ENCODE results near the gene NUMA1.

Gene NUMA1

DNA sequence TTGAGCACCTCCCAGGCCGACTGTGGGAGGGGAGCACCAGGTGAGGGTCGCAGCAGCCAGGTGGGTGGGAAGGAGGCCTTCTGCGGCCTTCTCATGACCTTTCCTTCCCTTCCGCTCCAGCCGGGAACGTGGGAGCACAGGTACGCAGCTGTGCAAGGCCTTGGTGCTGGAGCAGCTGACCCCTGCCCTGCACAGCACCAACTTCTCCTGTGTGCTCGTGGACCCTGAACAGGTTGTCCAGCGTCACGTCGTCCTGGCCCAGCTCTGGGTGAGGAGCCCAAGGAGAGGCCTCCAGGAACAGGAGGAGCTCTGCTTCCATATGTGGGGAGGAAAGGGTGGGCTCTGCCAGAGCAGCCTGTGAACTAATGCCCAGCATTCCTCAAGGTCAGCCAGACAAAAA, 79.1 kb downstream of the NUMA1 start:
- no peak overlapping the region for H3K4me3 ChIP-seq (ENCODE audit: low read depth, low read length)
- peaks cover 63% of the 10 kb centered on the region for H3K36me3 ChIP-seq (replicated peaks)
- no peak overlapping the region for H3K27ac ChIP-seq
- TF ChIP-seq, protein P1, sequence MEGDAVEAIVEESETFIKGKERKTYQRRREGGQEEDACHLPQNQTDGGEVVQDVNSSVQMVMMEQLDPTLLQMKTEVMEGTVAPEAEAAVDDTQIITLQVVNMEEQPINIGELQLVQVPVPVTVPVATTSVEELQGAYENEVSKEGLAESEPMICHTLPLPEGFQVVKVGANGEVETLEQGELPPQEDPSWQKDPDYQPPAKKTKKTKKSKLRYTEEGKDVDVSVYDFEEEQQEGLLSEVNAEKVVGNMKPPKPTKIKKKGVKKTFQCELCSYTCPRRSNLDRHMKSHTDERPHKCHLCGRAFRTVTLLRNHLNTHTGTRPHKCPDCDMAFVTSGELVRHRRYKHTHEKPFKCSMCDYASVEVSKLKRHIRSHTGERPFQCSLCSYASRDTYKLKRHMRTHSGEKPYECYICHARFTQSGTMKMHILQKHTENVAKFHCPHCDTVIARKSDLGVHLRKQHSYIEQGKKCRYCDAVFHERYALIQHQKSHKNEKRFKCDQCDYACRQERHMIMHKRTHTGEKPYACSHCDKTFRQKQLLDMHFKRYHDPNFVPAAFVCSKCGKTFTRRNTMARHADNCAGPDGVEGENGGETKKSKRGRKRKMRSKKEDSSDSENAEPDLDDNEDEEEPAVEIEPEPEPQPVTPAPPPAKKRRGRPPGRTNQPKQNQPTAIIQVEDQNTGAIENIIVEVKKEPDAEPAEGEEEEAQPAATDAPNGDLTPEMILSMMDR (IDR thresholded peaks at IDR 0.05; ENCODE audit: low read depth, low read length, missing control alignments) = no peak
- DNase-seq = no peak
- no peaks in the 10 kb centered on the region for H3K27me3 ChIP-seq (replicated peaks)
- in situ Hi-C loops (cut with HindIII; ENCODE audit: low pct_ligation_motif_present, low sequenced_read_pairs) = no loop called here

DNA sequence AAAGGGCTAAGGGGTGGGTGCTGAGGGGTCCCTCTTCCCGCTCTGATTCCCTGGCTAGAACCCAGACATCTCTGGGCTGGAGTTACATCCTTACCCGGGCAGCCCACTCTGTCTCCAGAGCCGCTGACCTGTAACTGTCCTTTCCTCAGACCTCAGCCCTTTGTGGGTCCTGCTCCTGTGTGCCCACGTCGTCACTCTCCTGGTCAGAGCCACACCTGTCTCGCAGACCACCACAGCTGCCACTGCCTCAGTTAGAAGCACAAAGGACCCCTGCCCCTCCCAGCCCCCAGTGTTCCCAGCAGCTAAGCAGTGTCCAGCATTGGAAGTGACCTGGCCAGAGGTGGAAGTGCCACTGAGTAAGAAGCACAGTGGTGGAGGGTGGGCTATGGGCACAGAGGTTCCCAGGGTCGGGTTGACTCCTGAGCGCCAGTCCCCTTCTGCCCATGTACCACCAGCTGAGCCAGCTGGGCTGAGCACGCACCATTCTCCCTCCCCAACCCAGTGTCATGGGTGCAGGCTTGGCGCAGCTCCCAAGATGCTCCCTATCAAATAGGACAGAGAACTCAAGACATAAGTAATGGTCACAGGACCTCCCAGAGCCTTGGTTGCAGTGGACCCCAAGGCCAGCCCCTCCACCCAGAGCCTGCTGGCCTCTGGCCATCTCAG, 80.0 kb downstream of the NUMA1 start:
- no peak overlapping the region for H3K27ac ChIP-seq
- TF ChIP-seq, protein P1 (IDR thresholded peaks at IDR 0.05; ENCODE audit: low read depth, low read length, missing control alignments) = no peak
- H3K4me3 ChIP-seq (ENCODE audit: low read depth, low read length) = no peak overlapping the region
- no peak for DNase-seq
- H3K27me3 ChIP-seq (replicated peaks) = no peaks in the 10 kb centered on the region
- in situ Hi-C loops (cut with HindIII; ENCODE audit: low pct_ligation_motif_present, low sequenced_read_pairs) = no loop called here
- peaks cover 62% of the 10 kb centered on the region for H3K36me3 ChIP-seq (replicated peaks)

DNA sequence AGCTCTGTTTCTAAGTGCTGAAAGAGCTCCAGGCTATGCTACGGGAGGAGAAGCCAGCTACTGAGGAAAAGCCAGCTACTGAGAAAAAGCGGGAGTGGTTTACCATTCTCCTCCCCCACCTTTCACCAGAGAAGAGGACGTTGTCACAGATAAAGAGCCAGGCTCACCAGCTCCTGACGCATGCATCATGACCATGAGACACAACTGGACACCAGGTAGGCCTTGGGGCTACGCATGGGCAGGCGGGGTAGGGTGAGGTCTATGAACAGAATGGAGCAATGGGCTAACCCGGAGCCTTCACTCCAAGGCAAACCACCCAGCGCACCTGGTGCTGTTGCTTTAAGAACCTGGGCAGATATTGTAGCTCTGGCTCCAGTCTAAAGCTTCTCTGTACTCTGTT, 80.5 kb downstream of the NUMA1 start:
- no peak overlapping the region for H3K4me3 ChIP-seq (ENCODE audit: low read depth, low read length)
- in situ Hi-C loops (cut with HindIII; ENCODE audit: low pct_ligation_motif_present, low sequenced_read_pairs) = no loop called here
- TF ChIP-seq, protein P1 (IDR thresholded peaks at IDR 0.05; ENCODE audit: low read depth, low read length, missing control alignments) = no peak
- no peaks in the 10 kb centered on the region for H3K27me3 ChIP-seq (replicated peaks)
- DNase-seq = no peak
- peaks cover 57% of the 10 kb centered on the region for H3K36me3 ChIP-seq (replicated peaks)
- no peak overlapping the region for H3K27ac ChIP-seq

DNA sequence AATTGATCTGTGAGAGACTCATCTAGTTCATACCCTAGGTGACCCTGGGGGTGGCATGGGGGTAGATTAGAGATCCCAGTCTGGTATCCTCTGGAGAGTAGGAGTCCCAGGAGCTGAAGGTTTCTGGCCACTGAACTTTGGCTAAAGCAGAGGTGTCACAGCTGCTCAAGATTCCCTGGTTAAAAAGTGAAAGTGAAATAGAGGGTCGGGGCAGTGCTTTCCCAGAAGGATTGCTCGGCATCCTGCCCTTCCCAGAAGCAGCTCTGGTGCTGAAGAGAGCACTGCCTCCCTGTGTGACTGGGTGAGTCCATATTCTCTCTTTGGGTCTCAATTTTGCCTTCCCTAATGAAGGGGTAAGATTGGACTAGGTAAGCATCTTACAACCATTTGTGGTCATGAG, 81.0 kb downstream of the NUMA1 start:
- Histone ChIP-seq H3K27me3 (replicated peaks) (no peaks in the 10 kb centered on the region), H3K36me3 (replicated peaks) (peaks cover 55% of the 10 kb centered on the region), H3K4me3 (ENCODE audit: low read depth, low read length) (no peak overlapping the region), H3K27ac (no peak overlapping the region)
- DNase-seq = no peak
- in situ Hi-C loops (cut with HindIII; ENCODE audit: low pct_ligation_motif_present, low sequenced_read_pairs) = no loop called here
- TF ChIP-seq, protein P1 (IDR thresholded peaks at IDR 0.05; ENCODE audit: low read depth, low read length, missing control alignments) = no peak

DNA sequence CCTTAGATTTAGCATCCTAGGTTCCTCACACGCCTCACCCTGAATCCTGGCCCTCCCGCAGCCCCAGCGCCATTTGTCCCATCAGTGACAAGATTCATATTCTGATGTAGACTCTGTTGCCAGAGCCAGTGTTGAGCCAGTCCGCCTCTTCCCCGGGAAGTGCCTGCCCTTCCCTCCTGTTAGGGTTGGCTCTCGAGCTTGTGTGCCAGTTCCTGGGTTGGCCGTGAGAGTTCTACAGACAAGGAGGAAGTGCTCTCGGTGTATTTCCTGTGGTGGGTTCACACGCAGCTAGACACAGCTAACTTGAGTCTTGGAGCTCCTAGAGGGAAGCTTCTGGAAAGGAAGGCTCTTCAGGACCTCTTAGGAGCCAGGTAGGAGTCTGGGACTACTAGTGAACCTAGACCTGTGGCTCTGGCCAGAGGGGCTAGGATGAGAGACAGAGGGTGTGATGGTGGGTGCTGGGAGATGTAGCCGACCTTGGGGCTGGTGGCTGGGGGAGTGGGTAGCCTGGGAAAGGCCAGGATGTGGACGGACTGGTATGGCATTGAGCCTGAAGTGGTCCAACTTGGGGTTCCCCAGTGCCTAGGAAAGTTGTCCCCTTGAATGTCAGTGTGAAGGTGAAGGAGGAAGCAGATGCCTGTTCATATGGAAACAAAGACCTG, 81.6 kb downstream of the NUMA1 start, which contains the start of gene IL18BP:
Gene IL18BP, plus strand, starts transcription at position 261 of the 662 bp plus-strand sequence. CDS start 1,076 bp downstream, outside the sequence.
- in situ Hi-C loops (cut with HindIII; ENCODE audit: low pct_ligation_motif_present, low sequenced_read_pairs) = no loop called here
- peaks cover 49% of the 10 kb centered on the region for H3K36me3 ChIP-seq (replicated peaks)
- no peak for DNase-seq
- H3K27me3 ChIP-seq (replicated peaks) = no peaks in the 10 kb centered on the region
- H3K4me3 ChIP-seq (ENCODE audit: low read depth, low read length) = no peak within 1 kb of the TSS
- H3K27ac ChIP-seq = no peak within 1 kb of the TSS
- TF ChIP-seq, protein P1 (IDR thresholded peaks at IDR 0.05; ENCODE audit: low read depth, low read length, missing control alignments) = no peak

Measured in brain microvascular endothelial cell (primary cell).